Measurements from ENCODE around the gene STRIP1.

Gene STRIP1

GRCh38 chr1:110098222-110099026 is 64.0 kb downstream of the STRIP1 start:
- no peak for DNase-seq

- no peak for DNase-seq
Observed at GRCh38 chr1:110100335-110100734, 65.9 kb downstream of the STRIP1 start.

- no peak for DNase-seq
Observed at GRCh38 chr1:110102081-110102480, 67.7 kb downstream of the STRIP1 start.
